NCI-H1105 (cell line): ENCODE results near the gene MRPL30.
"Not testable (repeated sequence)": the region's sequence is repeated elsewhere in the genome, so short reads cannot be mapped to it uniquely, and the experiment has no call there.

Experiments
- DNase-seq: peaks from one replicate; lab custom pipeline; 2025; lab: John Stamatoyannopoulos, UW

Gene MRPL30

DNA sequence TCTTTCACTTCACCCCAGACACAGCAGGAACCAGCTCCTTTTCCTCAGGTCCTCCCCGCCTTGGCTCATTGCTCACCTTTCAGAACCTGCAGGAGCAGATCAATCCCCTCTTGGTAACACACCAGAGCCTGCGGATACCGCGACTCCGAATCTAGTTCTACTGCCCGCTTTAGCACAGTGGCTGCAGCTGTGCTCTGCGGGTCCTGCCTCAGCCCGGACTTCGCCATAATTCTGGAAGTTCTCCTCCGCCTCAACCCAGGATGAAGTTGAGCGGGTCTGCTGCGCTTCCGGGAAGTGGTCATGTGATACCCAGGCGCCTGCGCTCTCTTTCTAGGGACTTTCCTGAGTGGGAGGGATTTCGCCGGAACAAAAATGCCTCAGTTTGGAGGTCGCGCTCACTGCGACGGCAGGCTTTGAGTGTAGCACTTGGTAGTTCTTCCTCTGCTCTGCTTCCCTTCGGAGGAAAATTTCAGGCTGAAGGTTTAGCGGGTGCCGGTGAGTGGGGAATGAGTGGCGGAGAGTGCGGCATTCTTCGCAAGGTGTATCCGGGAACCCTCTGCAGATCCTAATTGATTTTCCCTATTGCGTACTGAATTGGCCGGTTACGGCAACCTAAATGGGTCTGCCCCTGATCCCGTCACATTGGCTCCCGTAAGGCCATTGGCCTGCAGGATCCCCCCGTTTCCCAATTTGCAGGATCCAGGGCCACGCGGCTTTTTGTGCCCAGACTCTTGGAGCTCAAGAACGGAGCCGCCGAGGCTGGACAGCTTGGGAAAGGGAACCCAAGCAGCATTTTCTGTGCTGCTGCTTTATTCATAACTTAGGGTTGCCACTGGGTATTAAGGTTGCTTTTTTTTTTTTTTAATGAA, at the start of gene MRPL30, which contains the start of gene MITD1:
Gene MRPL30, plus strand, starts transcription at position 430 of the 869 bp plus-strand sequence. CDS start 5,020 bp downstream, outside the sequence.
Gene MITD1, minus strand, starts transcription at position 304 of the 869 bp plus-strand sequence. Its CDS starts 77 bp downstream, at position 227.
- peak; percentile 89 for DNase-seq

GRCh38 chr2:99135044-99135556, 45.9 kb upstream of the MRPL30 start:
- DNase-seq, result not testable (repeated sequence)

DNA sequence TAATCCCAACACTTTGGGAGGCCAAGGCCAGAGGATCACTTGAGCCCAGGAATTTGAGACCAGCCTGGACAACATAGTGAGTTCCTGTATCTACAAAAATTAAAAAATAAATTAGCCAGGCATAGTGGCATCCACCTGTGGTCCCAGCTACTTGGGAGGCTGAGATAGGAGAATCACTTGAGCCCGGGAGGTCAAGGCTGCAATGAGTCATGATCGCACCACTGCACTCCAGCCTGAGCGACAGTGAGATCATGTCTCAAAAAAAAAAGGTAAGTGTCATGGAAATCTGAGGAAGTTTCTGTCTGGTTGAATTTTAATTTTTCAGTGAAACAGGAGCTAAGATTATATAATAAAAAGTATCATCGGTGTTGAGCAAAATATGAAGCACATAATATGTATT, 42.0 kb upstream of the MRPL30 start:
- DNase-seq, result no peak

GRCh38 chr2:99140056-99140859, 40.7 kb upstream of the MRPL30 start:
- DNase-seq, result no peak

GRCh38 chr2:99140860-99141109, 40.2 kb upstream of the MRPL30 start:
- no peak for DNase-seq

DNA sequence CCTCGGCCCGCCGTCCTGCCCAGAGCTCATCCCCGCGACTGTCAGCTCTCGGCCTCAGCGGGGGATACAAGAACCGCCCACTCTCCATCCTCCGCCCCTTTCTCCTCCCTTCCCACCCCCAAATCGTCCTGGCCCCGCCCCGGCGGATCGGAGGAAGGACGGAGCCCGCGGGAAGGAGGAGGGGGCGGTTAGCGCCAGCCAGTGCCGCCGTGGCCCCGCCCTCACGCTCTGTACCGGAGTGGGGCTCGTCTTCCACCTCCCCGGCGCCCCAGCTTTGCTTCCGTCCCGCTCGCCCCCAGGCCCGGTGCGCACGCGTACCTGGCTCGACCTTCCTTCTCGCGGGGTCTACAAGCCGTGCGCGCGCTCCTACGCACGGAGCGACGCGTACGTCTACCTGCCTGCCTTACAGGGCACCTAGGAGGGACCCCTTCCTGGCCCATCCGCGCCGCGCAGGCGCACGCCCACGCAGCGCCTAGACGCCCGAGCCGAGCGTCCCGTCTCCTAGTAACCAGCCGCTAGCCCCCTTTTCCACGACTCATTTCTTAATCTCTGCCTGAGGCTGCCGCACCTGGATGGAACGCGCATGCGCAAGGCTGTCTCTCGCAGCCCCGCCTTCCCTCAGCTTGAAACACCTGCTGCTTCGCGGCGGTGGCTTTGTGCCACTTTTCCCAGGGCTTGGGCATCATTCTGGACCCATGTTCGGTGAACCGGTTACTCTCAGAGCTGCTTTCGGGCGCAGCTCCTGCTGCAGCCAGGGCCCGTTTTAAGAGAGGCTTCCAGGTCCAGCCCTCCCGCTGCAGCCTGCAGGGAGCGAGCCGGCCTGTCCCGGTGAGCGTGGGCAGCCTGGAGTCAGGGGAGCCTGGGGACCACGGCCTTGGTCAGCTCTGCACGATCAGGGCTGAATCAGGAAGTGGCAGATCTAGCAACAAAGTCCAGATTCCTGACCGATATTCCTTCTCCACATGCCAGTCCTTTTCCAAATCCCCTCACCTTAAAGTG, 39.6 kb upstream of the MRPL30 start, which contains the start of gene C2orf15:
Gene C2orf15, plus strand, starts transcription at position 598 of the 999 bp plus-strand sequence. CDS start 8,852 bp downstream, outside the sequence.
- DNase-seq, result peak; percentile 99

DNA sequence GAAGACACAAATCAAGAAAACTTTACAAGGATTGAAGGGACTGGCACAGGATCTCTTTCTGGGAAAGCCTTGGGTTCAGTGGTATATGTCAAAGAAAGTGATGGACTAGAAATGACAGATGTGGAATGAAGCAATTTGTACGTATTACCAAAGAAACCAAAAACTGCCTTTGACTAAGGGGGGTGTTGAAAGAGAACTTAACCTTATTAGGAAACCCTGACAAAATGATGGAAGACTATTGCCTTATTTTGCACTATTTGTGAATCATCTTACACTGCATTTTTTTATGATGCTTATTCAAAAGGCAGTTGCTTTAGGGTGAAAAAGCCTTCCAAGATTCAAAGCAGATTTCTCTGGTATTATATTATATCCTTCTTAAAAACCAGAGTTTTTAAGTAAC, 30.3 kb upstream of the MRPL30 start:
- DNase-seq, result no peak

GRCh38 chr2:99152199-99152895, 28.6 kb upstream of the MRPL30 start:
- DNase-seq, result no peak

- no peak for DNase-seq
Observed at GRCh38 chr2:99153921-99154604, 26.9 kb upstream of the MRPL30 start.

DNA sequence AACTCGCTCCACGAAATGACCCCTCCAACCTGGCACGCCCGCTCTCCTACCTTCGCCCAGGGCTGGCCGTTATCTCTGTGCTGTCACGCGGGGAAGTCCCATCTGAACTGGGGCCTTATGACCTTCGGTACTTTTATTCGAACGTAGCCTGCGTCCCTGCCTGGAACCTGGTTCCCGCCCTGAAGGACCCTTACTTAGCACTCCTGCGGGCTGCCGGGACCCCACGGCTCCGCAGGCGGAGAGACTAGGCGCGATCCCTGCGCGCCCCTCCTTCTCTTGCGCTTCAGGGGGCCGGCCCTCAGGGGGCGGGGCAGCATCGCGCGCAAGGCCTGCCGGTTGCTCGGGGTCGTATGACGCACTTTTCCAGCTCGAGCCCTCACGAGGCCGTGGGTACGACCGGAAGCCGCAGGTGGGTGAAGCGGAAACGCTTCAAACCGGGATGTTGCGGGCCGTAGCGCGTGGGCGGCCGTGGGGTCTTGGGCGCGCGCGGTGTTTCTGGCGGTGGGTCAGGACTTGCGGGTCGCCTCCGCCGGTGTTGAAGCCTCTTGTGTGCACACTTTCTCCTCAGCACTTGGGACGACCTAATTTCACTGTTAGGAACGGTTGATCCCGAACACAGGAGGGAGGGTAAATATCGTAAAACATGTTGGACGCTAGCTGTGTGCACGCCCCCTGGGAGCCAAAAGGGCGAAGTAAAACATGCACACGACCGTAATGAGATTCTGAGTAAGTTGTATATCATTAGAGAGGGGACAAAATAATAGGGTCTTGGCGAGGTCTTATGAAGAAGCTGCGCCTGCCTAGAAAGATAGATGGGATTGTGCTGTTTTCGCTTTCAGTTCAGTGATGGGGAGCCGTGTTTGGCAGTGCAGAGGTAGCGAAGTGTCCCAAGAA, 26.1 kb upstream of the MRPL30 start, which contains the start of the genes LIPT1 and TSGA10:
Gene LIPT1, plus strand, starts transcription at position 325 of the 894 bp plus-strand sequence. CDS start 6,991 bp downstream, outside the sequence.
Gene TSGA10, minus strand, starts transcription at position 300 of the 894 bp plus-strand sequence. CDS start 45,503 bp downstream, outside the sequence.
- peak; percentile 86 for DNase-seq

- no peak for DNase-seq
Observed at GRCh38 chr2:99156891-99157290, 24.1 kb upstream of the MRPL30 start.

DNA sequence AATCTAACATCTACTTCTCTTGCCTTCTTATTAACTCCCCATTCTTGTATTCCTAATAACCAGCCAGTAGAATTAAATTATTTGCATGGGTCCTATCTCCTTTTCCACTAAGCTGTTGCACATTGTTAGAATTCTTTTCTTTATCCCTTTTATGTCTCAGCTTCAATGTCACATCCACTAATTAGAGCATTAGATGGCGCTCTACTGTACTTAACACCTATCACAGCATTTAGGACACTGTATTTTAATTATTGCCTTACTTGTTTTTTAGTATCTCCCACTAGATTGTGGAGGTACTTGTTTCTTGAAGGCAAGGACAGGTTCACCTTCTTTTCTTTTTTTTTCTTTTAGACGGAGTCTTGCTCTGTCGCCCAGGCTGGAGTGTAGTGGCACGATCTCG, 22.4 kb upstream of the MRPL30 start:
- no peak for DNase-seq

DNA sequence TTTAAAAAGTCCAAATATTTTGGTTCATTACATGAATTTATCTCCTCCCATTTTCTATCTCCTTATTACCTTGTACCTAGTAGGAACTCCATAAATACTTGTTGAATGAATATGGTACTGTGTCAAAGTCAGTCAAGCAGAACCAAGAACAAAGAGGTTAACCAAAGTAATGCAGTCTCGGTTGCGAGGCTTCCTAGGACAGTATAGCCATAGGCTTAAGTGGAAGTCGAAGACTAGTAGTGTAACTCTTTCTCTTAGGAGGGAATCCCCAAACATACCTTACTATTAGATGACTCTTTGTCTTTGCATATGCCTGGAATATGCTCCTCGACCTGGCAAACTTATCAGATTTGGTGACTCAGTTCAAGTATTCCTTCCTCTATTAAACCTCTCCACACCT, 21.4 kb upstream of the MRPL30 start:
- DNase-seq, result no peak

- DNase-seq, result no peak
Observed at GRCh38 chr2:99166218-99166617, 14.8 kb upstream of the MRPL30 start.

DNA sequence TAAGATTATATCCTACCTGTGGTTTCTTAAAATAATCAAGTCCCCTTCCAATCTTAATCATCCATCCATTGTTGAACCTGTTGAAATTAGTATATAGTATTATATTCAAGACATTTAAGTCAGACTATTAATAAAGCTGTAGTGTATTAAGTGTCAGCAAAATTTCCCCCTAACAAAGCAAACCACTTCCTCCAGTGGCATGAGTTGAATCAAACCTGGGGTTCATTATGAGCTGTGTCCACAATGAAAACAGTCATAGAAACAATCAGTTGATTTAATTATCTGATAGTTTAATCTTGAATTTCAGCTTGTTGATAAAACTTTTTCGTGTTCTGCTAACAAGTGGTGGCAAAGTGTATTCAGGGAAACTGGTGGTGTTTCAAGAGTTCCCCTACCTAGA, 11.4 kb upstream of the MRPL30 start:
- DNase-seq, result no peak

- DNase-seq, result no peak
Observed at GRCh38 chr2:99171377-99172140, 9.4 kb upstream of the MRPL30 start.

DNA sequence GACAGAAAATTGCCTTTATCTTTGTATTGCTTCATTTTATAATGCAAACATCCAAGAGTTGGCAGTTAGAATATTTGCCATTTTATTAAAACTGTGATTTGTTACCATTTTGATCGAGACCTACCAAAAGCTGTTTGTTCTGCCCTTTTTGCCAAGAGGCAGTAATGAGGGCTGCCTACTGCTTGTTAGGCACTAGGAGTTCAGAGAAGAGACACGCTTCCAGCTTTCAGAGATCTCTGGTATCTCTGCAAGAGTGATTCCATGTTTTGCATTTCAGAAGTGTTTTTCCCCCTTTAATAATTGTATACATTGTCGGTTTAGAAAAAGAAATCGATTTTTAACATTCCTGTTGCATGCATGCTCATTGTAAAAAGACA, 628 bp downstream of the MRPL30 start:
- DNase-seq, result no peak

- no peak for DNase-seq
Observed at GRCh38 chr2:99183025-99183424, 2.0 kb downstream of the MRPL30 start.
